ENCODE measurements around the gene HDAC4. TPM values are rescaled to one million over a fixed set of nuclear protein-coding genes. Genes with fewer than 3 reads are reported as not detected.

The HDAC4 gene
- total and polyA plus RNA-seq, 2 experiments from 2014 or later: 8.1 to 41.8 TPM

DNA sequence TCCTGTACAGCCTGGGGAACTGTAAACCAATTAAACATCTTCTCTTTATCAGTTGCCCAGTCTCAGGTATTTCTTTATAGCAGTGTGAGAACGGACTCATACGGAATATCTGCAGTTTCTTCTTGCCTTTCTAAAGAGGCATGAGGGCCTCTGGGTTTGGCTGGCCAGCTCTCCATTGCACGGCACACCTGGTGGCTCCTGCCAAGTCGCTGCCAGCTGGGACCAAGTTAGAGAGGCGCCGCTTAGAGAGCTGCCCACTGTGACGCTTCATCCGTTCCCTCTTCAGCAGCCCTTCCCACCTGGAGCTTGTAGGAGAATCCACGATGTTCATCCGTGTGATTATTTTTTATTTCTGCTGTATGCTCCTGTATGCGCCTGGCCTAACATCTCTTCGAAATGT is 357.5 kb downstream of the HDAC4 start:
- no peaks in the 10 kb centered on the region for H3K9me2 ChIP-seq (ENCODE audit: insufficient read depth)
- no peak overlapping the region for H3K4me3 Mint-ChIP-seq
- no peaks in the 10 kb centered on the region for H3K36me3 ChIP-seq (ENCODE audit: insufficient read depth)
- no peaks in the 10 kb centered on the region for H3K4me1 ChIP-seq (ENCODE audit: insufficient read depth)
- no peaks in the 10 kb centered on the region for H4K20me1 ChIP-seq (replicated peaks; ENCODE audit: insufficient read depth)
- H3K27ac Mint-ChIP-seq: no peak overlapping the region
- H3K4me2 ChIP-seq: no peak overlapping the region
- H3K9me3 Mint-ChIP-seq: no peaks in the 10 kb centered on the region
- H3F3A ChIP-seq (replicated peaks; ENCODE audit: low read depth): no peaks in the 10 kb centered on the region
- H3K27me3 ChIP-seq (ENCODE audit: insufficient read depth): no peaks in the 10 kb centered on the region
- H3K27ac ChIP-seq (ENCODE audit: low read depth): no peak overlapping the region
- no peak overlapping the region for H2AFZ ChIP-seq
- no peaks in the 10 kb centered on the region for H3K36me3 Mint-ChIP-seq (ENCODE audit: low read depth)
- DNase-seq (ENCODE audit: low spot score) (no peak), ATAC-seq (no peak)
- H3K4me3 ChIP-seq: no peak overlapping the region
- TF ChIP-seq, protein P1, sequence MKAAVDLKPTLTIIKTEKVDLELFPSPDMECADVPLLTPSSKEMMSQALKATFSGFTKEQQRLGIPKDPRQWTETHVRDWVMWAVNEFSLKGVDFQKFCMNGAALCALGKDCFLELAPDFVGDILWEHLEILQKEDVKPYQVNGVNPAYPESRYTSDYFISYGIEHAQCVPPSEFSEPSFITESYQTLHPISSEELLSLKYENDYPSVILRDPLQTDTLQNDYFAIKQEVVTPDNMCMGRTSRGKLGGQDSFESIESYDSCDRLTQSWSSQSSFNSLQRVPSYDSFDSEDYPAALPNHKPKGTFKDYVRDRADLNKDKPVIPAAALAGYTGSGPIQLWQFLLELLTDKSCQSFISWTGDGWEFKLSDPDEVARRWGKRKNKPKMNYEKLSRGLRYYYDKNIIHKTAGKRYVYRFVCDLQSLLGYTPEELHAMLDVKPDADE (IDR thresholded peaks at IDR 0.05): no peak
- TF ChIP-seq JUNB (IDR thresholded peaks at IDR 0.05; ENCODE audit: unreplicated experiment): no peak
- no peak for TF ChIP-seq STAT1 (IDR thresholded peaks at IDR 0.05; ENCODE audit: unreplicated experiment)
- TF ChIP-seq ZNF114 (CRISPR knock-in tag; IDR thresholded peaks at IDR 0.05): no peak
- no peaks in the 10 kb centered on the region for H3K4me1 Mint-ChIP-seq
- peaks cover 18% of the 10 kb centered on the region for H3K27me3 Mint-ChIP-seq (ENCODE audit: insufficient read depth, low read depth, poor library complexity)
- no peaks in the 10 kb centered on the region for H3K79me2 ChIP-seq (replicated peaks; ENCODE audit: insufficient read depth)

DNA sequence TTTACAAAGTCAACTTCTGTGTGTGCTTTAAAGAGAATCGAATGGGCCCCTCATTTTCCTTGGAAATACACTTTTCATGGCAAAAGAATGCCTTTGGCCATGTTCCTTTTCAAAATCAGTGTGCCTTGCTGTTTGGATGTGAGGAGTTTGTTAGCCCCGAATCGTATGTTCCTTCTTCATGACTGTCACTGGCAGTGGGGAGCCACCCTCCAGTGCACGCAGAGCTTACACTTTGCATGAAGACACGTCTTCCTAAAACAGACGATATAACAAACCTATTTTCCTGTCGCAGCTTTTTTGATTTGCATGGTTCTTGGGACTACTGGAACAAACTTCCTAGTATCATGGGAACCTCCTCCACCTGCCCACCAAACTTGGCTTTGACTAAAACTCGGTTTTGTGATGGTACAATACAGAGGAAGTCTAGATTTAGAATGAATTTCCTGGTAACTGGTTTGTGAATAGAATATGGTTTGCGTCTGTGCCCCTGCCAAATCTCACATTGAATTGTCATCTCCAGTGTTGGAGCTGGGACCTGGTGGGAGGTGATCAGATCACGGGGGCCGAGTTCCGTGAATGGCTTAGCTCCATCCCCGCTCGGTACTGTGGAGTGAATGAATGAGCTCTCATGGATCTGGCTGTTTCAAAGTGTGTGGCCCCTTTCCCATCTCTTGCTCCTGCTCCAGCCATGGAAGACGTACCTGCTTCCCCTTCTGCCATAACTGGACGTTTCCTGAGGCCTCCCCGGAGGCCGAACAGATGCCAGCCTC is 358.1 kb downstream of the HDAC4 start:
- Mint-ChIP-seq H3K27ac (no peak overlapping the region), H3K36me3 (ENCODE audit: low read depth) (no peaks in the 10 kb centered on the region), H3K4me3 (no peak overlapping the region), H3K4me1 (no peaks in the 10 kb centered on the region), H3K27me3 (ENCODE audit: insufficient read depth, low read depth, poor library complexity) (peaks cover 15% of the 10 kb centered on the region), H3K9me3 (no peaks in the 10 kb centered on the region)
- H3K27ac ChIP-seq (ENCODE audit: low read depth): no peak overlapping the region
- no peaks in the 10 kb centered on the region for H4K20me1 ChIP-seq (replicated peaks; ENCODE audit: insufficient read depth)
- no peak overlapping the region for H3K4me3 ChIP-seq
- H3K9me2 ChIP-seq (ENCODE audit: insufficient read depth): no peaks in the 10 kb centered on the region
- H3K4me1 ChIP-seq (ENCODE audit: insufficient read depth): no peaks in the 10 kb centered on the region
- H3F3A ChIP-seq (replicated peaks; ENCODE audit: low read depth): no peaks in the 10 kb centered on the region
- no peaks in the 10 kb centered on the region for H3K27me3 ChIP-seq (ENCODE audit: insufficient read depth)
- H2AFZ ChIP-seq: no peak overlapping the region
- no peaks in the 10 kb centered on the region for H3K79me2 ChIP-seq (replicated peaks; ENCODE audit: insufficient read depth)
- DNase-seq (ENCODE audit: low spot score) (no peak), ATAC-seq (no peak)
- H3K4me2 ChIP-seq: no peak overlapping the region
- no peaks in the 10 kb centered on the region for H3K36me3 ChIP-seq (ENCODE audit: insufficient read depth)
- TF ChIP-seq, protein P2, sequence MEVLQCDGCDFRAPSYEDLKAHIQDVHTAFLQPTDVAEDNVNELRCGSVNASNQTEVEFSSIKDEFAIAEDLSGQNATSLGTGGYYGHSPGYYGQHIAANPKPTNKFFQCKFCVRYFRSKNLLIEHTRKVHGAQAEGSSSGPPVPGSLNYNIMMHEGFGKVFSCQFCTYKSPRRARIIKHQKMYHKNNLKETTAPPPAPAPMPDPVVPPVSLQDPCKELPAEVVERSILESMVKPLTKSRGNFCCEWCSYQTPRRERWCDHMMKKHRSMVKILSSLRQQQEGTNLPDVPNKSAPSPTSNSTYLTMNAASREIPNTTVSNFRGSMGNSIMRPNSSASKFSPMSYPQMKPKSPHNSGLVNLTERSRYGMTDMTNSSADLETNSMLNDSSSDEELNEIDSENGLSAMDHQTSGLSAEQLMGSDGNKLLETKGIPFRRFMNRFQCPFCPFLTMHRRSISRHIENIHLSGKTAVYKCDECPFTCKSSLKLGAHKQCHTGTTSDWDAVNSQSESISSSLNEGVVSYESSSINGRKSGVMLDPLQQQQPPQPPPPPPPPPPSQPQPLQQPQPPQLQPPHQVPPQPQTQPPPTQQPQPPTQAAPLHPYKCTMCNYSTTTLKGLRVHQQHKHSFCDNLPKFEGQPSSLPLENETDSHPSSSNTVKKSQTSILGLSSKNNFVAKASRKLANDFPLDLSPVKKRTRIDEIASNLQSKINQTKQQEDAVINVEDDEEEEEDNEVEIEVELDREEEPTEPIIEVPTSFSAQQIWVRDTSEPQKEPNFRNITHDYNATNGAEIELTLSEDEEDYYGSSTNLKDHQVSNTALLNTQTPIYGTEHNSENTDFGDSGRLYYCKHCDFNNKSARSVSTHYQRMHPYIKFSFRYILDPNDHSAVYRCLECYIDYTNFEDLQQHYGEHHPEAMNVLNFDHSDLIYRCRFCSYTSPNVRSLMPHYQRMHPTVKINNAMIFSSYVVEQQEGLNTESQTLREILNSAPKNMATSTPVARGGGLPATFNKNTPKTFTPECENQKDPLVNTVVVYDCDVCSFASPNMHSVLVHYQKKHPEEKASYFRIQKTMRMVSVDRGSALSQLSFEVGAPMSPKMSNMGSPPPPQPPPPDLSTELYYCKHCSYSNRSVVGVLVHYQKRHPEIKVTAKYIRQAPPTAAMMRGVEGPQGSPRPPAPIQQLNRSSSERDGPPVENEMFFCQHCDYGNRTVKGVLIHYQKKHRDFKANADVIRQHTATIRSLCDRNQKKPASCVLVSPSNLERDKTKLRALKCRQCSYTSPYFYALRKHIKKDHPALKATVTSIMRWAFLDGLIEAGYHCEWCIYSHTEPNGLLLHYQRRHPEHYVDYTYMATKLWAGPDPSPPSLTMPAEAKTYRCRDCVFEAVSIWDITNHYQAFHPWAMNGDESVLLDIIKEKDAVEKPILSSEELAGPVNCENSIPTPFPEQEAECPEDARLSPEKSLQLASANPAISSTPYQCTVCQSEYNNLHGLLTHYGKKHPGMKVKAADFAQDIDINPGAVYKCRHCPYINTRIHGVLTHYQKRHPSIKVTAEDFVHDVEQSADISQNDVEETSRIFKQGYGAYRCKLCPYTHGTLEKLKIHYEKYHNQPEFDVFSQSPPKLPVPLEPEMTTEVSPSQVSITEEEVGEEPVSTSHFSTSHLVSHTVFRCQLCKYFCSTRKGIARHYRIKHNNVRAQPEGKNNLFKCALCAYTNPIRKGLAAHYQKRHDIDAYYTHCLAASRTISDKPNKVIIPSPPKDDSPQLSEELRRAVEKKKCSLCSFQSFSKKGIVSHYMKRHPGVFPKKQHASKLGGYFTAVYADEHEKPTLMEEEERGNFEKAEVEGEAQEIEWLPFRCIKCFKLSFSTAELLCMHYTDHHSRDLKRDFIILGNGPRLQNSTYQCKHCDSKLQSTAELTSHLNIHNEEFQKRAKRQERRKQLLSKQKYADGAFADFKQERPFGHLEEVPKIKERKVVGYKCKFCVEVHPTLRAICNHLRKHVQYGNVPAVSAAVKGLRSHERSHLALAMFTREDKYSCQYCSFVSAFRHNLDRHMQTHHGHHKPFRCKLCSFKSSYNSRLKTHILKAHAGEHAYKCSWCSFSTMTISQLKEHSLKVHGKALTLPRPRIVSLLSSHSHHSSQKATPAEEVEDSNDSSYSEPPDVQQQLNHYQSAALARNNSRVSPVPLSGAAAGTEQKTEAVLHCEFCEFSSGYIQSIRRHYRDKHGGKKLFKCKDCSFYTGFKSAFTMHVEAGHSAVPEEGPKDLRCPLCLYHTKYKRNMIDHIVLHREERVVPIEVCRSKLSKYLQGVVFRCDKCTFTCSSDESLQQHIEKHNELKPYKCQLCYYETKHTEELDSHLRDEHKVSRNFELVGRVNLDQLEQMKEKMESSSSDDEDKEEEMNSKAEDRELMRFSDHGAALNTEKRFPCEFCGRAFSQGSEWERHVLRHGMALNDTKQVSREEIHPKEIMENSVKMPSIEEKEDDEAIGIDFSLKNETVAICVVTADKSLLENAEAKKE (CRISPR knock-in tag; IDR thresholded peaks at IDR 0.05): no peak
- TF ChIP-seq, protein P3, sequence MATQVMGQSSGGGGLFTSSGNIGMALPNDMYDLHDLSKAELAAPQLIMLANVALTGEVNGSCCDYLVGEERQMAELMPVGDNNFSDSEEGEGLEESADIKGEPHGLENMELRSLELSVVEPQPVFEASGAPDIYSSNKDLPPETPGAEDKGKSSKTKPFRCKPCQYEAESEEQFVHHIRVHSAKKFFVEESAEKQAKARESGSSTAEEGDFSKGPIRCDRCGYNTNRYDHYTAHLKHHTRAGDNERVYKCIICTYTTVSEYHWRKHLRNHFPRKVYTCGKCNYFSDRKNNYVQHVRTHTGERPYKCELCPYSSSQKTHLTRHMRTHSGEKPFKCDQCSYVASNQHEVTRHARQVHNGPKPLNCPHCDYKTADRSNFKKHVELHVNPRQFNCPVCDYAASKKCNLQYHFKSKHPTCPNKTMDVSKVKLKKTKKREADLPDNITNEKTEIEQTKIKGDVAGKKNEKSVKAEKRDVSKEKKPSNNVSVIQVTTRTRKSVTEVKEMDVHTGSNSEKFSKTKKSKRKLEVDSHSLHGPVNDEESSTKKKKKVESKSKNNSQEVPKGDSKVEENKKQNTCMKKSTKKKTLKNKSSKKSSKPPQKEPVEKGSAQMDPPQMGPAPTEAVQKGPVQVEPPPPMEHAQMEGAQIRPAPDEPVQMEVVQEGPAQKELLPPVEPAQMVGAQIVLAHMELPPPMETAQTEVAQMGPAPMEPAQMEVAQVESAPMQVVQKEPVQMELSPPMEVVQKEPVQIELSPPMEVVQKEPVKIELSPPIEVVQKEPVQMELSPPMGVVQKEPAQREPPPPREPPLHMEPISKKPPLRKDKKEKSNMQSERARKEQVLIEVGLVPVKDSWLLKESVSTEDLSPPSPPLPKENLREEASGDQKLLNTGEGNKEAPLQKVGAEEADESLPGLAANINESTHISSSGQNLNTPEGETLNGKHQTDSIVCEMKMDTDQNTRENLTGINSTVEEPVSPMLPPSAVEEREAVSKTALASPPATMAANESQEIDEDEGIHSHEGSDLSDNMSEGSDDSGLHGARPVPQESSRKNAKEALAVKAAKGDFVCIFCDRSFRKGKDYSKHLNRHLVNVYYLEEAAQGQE (IDR thresholded peaks at IDR 0.05; ENCODE audit: unreplicated experiment): no peak
- TF ChIP-seq, protein P1 (IDR thresholded peaks at IDR 0.05): no peak
- no peak for TF ChIP-seq CREB1 (CRISPR knock-in tag; IDR thresholded peaks at IDR 0.05; ENCODE audit: low read depth)
- no peak for TF ChIP-seq POLR2AphosphoS5 (IDR thresholded peaks at IDR 0.05; ENCODE audit: low read depth)
- TF ChIP-seq JUNB (IDR thresholded peaks at IDR 0.05; ENCODE audit: unreplicated experiment): no peak
- no peak for TF ChIP-seq EZH2phosphoT487 (IDR thresholded peaks at IDR 0.05; ENCODE audit: unreplicated experiment)

All from GM23338 (cell line).